Panc1 (cell line): ENCODE results near the gene SPEM3. TPM values are rescaled to one million over a fixed set of nuclear protein-coding genes. Genes with fewer than 3 reads are reported as not detected.
A peak's percentile ranks its signal among the peaks of the same experiment; 100 is the strongest.

Experiments used
- ATAC-seq: fragments of 200-7000 bp; cut with Tn5 transposase; 2 replicates; pipeline ENCODE4 v1.9.1; 2020; ENCODE audit warnings: mild to moderate bottlenecking, moderate library complexity
- BruUV-seq: library from RNA; stranded (reverse); fragments of 400-500 nt; replicated peaks from 2 replicates; lab custom pipeline; 2021; lab: Mats Ljungman, UMichigan
- CTCF ChIA-PET: fragments of 300-600 bp; sonication (Branson Sonifier 250); formaldehyde crosslinking; loops from one replicate; lab custom pipeline; 2022; ENCODE audit warnings: antibody characterized with exemption; lab: Charles Lee
- POLR2A ChIA-PET: fragments of 300-600 bp; sonication (Branson Sonifier 250); formaldehyde crosslinking; loops from one replicate; lab custom pipeline; 2022; ENCODE audit warnings: antibody characterized with exemption; lab: Charles Lee
- DNase-seq: peaks from one replicate; pipeline ENCODE4 v3.0.0-alpha.2; 2010; ENCODE audit warnings: low read depth, low spot score
- H3K27ac ChIP-seq: 2 replicates; pipeline ENCODE4 v1.5.1; 2011; ENCODE audit warnings: mild to moderate bottlenecking, low read length, inconsistent platforms
- H3K27me3 ChIP-seq: fragments of 200-500 bp; sonication (Bioruptor generic); 2 replicates; pipeline ENCODE4 v1.6.0; 2014; ENCODE audit warnings: low read length, inconsistent platforms; ENCODE audit not compliant: control insufficient read depth, insufficient read depth
- H3K36me3 ChIP-seq: fragments of 200-500 bp; sonication (Bioruptor generic); 2 replicates; pipeline ENCODE4 v1.5.1; 2014; ENCODE audit warnings: inconsistent platforms, mild to moderate bottlenecking, low read length, moderate library complexity; ENCODE audit not compliant: control insufficient read depth, insufficient read depth
- H3K4me1 ChIP-seq: 2 replicates; pipeline ENCODE4 v1.5.1; 2011; ENCODE audit warnings: inconsistent platforms, mild to moderate bottlenecking, low read length, moderate library complexity; ENCODE audit not compliant: control insufficient read depth, insufficient read depth
- H3K4me3 ChIP-seq, 2 experiments: 2 replicates each; pipeline ENCODE4 v1.5.1; 2011 to 2012; ENCODE audit warnings: low read depth in 2 of 2, low read length in 2 of 2, mild to moderate bottlenecking in 2 of 2, inconsistent platforms in 1 of 2, moderate library complexity in 1 of 2
- H3K9me3 ChIP-seq: fragments of 200-500 bp; sonication (Bioruptor generic); 2 replicates; pipeline ENCODE4 v1.5.1; 2014; ENCODE audit warnings: low read depth, mild to moderate bottlenecking, inconsistent platforms, low read length, moderate library complexity; ENCODE audit not compliant: control insufficient read depth, insufficient read depth
- CTCF ChIP-seq: fragments of 450-650 bp; IDR thresholded peaks from 2 replicates; pipeline ENCODE4 v1.5.1; 2017; ENCODE audit warnings: mild to moderate bottlenecking
- POLR2AphosphoS5 ChIP-seq: IDR thresholded peaks from 2 replicates; pipeline ENCODE4 v1.6.1; 2012; ENCODE audit warnings: mild to moderate bottlenecking, low read depth, low read length, moderate library complexity
- REST ChIP-seq, 2 experiments: IDR thresholded peaks; 2 replicates each; pipeline ENCODE4 v1.6.1; 2011 to 2012; ENCODE audit warnings: low read depth in 2 of 2, control low read depth in 1 of 2, low read length in 1 of 2, mild to moderate bottlenecking in 1 of 2, moderate library complexity in 1 of 2; ENCODE audit not compliant: insufficient read depth in 1 of 2
- SIN3A ChIP-seq: IDR thresholded peaks from 2 replicates; pipeline ENCODE4 v1.6.1; 2012; ENCODE audit warnings: low read depth, mild to moderate bottlenecking, low read length, moderate library complexity, borderline replicate concordance; ENCODE audit not compliant: insufficient read depth
- TCF7L2 ChIP-seq: IDR thresholded peaks from 2 replicates; pipeline ENCODE4 v1.6.1; 2011; ENCODE audit warnings: mild to moderate bottlenecking, low read depth, low read length, inconsistent platforms
- in situ Hi-C: cut with HindIII; loops from 2 replicates; pipeline ENCODE4 v1.10.0; 2016; ENCODE audit warnings: low sequenced_read_pairs, low pct_unique_long_range_greater_than_20kb
- intact Hi-C: fragments of 100-400 bp; cut with micrococcal nuclease; formaldehyde crosslinking; loops from one replicate; pipeline ENCODE4 v1.10.0; 2022; ENCODE audit not compliant: unreplicated experiment
- total RNA-seq: library from RNA; stranded (reverse); gene quantifications from one replicate; pipeline ENCODE4 v1.2.1, GENCODE V29; 2021; ENCODE audit not compliant: unreplicated experiment

Gene SPEM3
- total RNA-seq, 1 experiment from 2014 or later: not detected

DNA sequence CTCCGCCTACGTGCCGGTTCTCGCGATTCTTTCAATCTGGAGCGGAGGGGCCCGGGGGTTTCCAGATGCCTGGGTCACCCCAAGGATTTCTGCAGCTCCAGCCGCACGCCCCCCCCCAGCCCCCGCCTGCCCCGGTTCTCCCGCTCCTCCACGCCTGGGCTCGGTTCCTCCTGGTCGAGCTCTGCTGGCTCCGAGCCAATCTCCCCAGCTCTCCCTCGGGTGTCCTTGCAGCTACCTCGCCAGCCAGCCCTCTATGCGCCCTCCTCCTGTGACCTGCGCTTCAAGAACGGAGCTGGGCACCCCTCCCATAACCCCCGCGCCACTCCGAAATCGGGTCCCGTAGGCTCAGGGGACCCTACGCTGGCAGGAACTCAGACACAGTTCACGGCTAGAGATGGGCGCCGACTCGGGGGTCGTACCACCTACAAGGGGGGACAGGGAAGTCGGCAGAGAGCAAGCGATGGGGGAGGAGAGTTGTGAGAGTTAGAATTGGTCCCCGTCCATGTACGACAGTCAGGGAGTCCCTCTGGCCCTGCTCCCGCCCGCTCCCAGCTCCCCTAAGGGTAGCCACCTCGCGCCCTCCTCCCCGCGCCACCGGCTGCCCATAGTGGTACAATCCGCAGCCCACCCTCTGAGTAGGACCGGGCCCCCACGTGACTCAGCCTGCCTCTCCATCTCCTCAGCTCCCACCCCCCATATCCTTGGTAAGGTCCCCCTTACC is 11.6 kb downstream of the SPEM3 start:
- Histone ChIP-seq H3K9me3 (no peaks in the 10 kb centered on the region), H3K36me3 (no peaks in the 10 kb centered on the region), H3K27me3 (no peaks in the 10 kb centered on the region), H3K4me1 (peaks cover 18% of the 10 kb centered on the region), H3K27ac (peak overlapping the region; percentile 70), H3K4me3 (peak overlapping the region; percentile 51 to 73)
- POLR2A ChIA-PET: no interaction called here
- CTCF ChIA-PET: no interaction called here
- ATAC-seq: no peak
- no TSS peak for BruUV-seq
- TF ChIP-seq SIN3A (no peak), POLR2AphosphoS5 (no peak), CTCF (no peak), REST (IDR thresholded peaks at IDR 0.05; ENCODE audit: insufficient read depth in 1 of 2, low read depth in 2 of 2, low read length in 1 of 2) (no peak), TCF7L2 (no peak)
- DNase-seq: no peak
- intact Hi-C loops (no loop called here), in situ Hi-C loops (no loop called here)

DNA sequence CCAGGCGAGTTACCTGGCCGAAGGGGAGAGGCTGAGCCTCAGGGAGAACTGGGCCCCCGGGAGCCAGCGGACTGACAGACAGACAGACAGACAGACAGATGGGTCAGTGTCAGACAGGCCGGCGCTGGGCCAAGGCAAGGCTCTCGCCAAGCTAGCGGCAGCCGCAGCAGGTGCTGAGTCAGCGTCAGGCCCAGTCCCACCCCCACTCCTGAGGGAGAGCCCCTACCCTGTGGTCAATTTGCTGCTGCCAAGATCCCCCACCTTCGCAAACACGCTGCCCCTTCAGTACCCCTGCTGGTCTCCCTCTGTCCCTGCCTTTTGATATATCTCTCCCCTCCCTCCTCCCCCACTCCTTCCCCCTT is 12.2 kb downstream of the SPEM3 start:
- TF ChIP-seq SIN3A: no peak
- TF ChIP-seq POLR2AphosphoS5: no peak
- TF ChIP-seq REST (IDR thresholded peaks at IDR 0.05; ENCODE audit: insufficient read depth in 1 of 2, low read depth in 2 of 2, low read length in 1 of 2): no peak
- TF ChIP-seq CTCF: no peak
- TF ChIP-seq TCF7L2: no peak
- BruUV-seq: no TSS peak
- H3K4me3 ChIP-seq: peak overlapping the region; percentile 51 to 73
- ChIA-PET POLR2A (interaction anchor here (0.5 to 0.7 kb wide), 3 partner anchors 10 to 17 kb away, joined by 3 to 16 read pairs (median 6); no protein-coding TSS in a partner anchor), CTCF (interaction anchor here (0.6 to 0.8 kb wide), 3 partner anchors 85 to 120 kb away, joined by 3 to 5 read pairs (median 4); no protein-coding TSS in a partner anchor)
- intact Hi-C loops (no loop called here), in situ Hi-C loops (no loop called here)
- ATAC-seq: no peak
- H3K9me3 ChIP-seq: no peaks in the 10 kb centered on the region
- H3K27ac ChIP-seq: peak overlapping the region; percentile 66
- DNase-seq: no peak
- no peaks in the 10 kb centered on the region for H3K36me3 ChIP-seq
- H3K27me3 ChIP-seq: no peaks in the 10 kb centered on the region
- peaks cover 18% of the 10 kb centered on the region for H3K4me1 ChIP-seq
